ENCODE data around the gene MYF6. TPM values are rescaled to one million over a fixed set of nuclear protein-coding genes. Genes with fewer than 3 reads are reported as not detected.

The MYF6 gene
- total RNA-seq, 1 experiment from 2014 or later: not detected

DNA sequence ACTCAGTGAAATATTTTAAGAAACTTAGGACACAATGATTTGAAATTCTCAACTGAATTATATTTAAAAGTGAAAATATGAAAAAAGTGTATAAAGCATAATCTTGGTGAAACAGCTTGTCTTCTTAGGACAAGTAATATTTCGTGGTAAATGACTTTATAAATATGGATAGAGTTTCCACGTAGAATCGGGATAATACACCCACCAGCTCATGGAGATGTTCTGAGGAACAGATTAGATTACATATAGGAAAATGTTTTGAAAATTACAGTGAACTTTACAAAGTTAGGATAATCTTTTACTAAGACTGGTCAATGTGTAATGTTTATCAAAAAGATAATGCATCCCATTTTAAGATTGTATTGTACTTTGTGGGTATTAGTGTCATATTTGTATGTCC lies 25.6 kb upstream of the MYF6 start:
- no TSS peak for BruUV-seq (replicated peaks)
- Histone ChIP-seq H3K36me3 (ENCODE audit: insufficient read depth, low read length, poor library complexity, severe bottlenecking) (no peaks in the 10 kb centered on the region), H3K9me3 (ENCODE audit: low read depth, low read length, poor library complexity, severe bottlenecking) (no peaks in the 10 kb centered on the region), H3K27me3 (replicated peaks; ENCODE audit: insufficient read depth, low read depth, low read length, poor library complexity) (no peaks in the 10 kb centered on the region), H3K27ac (ENCODE audit: low read depth, low read length, poor library complexity, severe bottlenecking) (no peak overlapping the region), H3K4me1 (ENCODE audit: insufficient read depth, low read length, poor library complexity, severe bottlenecking) (no peaks in the 10 kb centered on the region), H3K4me3 (ENCODE audit: low read depth, low read length, poor library complexity, severe bottlenecking) (no peak overlapping the region)
- DNase-seq (ENCODE audit: low spot score): no peak
- intact Hi-C loops (cut with micrococcal nuclease; ENCODE audit: unreplicated experiment): no loop called here
- ChIA-PET CTCF (no interaction called here), POLR2A (ENCODE audit: low non-redundant PET) (no interaction called here)
- no peak for TF ChIP-seq EZH2 (IDR thresholded peaks at IDR 0.05; ENCODE audit: borderline replicate concordance, low read depth, low read length, poor library complexity, severe bottlenecking)
- TF ChIP-seq, protein P1, sequence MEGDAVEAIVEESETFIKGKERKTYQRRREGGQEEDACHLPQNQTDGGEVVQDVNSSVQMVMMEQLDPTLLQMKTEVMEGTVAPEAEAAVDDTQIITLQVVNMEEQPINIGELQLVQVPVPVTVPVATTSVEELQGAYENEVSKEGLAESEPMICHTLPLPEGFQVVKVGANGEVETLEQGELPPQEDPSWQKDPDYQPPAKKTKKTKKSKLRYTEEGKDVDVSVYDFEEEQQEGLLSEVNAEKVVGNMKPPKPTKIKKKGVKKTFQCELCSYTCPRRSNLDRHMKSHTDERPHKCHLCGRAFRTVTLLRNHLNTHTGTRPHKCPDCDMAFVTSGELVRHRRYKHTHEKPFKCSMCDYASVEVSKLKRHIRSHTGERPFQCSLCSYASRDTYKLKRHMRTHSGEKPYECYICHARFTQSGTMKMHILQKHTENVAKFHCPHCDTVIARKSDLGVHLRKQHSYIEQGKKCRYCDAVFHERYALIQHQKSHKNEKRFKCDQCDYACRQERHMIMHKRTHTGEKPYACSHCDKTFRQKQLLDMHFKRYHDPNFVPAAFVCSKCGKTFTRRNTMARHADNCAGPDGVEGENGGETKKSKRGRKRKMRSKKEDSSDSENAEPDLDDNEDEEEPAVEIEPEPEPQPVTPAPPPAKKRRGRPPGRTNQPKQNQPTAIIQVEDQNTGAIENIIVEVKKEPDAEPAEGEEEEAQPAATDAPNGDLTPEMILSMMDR (conservative IDR thresholded peaks at IDR 0.05; ENCODE audit: low read depth, low read length): no peak

DNA sequence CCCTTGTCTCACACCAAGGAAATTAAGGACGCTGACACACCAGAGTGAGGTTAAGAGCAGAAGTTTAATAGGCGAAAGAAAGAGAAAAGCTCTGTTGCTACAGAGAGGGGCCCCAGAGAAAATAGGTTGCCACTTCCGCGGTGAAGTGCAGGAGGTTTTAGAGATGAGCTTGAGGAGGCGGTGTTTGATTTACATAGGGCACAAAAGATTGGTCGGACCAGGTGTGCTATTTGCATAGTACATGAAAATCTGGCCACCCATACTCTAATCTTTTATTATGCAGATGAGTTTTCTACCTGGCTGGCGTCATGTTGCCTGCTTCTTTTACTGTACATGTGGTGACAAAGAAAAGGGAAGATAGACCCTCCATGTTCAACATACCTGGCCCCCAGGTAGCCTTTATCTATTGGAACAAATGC lies 23.3 kb upstream of the MYF6 start:
- BruUV-seq (replicated peaks): no TSS peak
- DNase-seq (ENCODE audit: low spot score): no peak
- Histone ChIP-seq H3K36me3 (ENCODE audit: insufficient read depth, low read length, poor library complexity, severe bottlenecking) (no peaks in the 10 kb centered on the region), H3K27me3 (replicated peaks; ENCODE audit: insufficient read depth, low read depth, low read length, poor library complexity) (no peaks in the 10 kb centered on the region), H3K4me3 (ENCODE audit: low read depth, low read length, poor library complexity, severe bottlenecking) (no peak overlapping the region), H3K27ac (ENCODE audit: low read depth, low read length, poor library complexity, severe bottlenecking) (no peak overlapping the region), H3K9me3 (ENCODE audit: low read depth, low read length, poor library complexity, severe bottlenecking) (no peaks in the 10 kb centered on the region), H3K4me1 (ENCODE audit: insufficient read depth, low read length, poor library complexity, severe bottlenecking) (no peaks in the 10 kb centered on the region)
- TF ChIP-seq, protein P1 (conservative IDR thresholded peaks at IDR 0.05; ENCODE audit: low read depth, low read length): no peak
- TF ChIP-seq EZH2 (IDR thresholded peaks at IDR 0.05; ENCODE audit: borderline replicate concordance, low read depth, low read length, poor library complexity, severe bottlenecking): no peak
- intact Hi-C loops (cut with micrococcal nuclease; ENCODE audit: unreplicated experiment): no loop called here
- ChIA-PET POLR2A (ENCODE audit: low non-redundant PET) (no interaction called here), CTCF (no interaction called here)

DNA sequence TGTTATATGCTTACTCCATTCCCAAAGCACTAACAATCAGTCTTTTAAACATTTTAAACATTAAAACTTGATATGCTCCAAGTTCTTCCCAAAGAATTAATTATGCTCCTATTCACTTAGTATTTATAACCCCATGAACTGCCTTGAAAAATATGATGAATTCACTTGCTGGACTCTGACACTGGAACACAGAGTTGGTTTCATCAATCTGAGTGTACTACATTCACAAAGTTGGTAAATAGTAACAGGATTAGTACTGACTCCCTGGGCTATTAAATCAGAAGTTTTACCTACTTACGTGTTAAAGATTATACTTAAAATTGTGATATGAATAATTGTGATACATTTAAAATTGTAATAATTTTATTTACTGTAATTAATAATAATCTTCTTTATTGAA lies 17.3 kb upstream of the MYF6 start:
- no peaks in the 10 kb centered on the region for H3K36me3 ChIP-seq (ENCODE audit: insufficient read depth, low read length, poor library complexity, severe bottlenecking)
- intact Hi-C loops (cut with micrococcal nuclease; ENCODE audit: unreplicated experiment): no loop called here
- no peaks in the 10 kb centered on the region for H3K27me3 ChIP-seq (replicated peaks; ENCODE audit: insufficient read depth, low read depth, low read length, poor library complexity)
- no peak for TF ChIP-seq EZH2 (IDR thresholded peaks at IDR 0.05; ENCODE audit: borderline replicate concordance, low read depth, low read length, poor library complexity, severe bottlenecking)
- TF ChIP-seq, protein P1 (conservative IDR thresholded peaks at IDR 0.05; ENCODE audit: low read depth, low read length): no peak
- no peaks in the 10 kb centered on the region for H3K4me1 ChIP-seq (ENCODE audit: insufficient read depth, low read length, poor library complexity, severe bottlenecking)
- DNase-seq (ENCODE audit: low spot score): no peak
- ChIA-PET POLR2A (ENCODE audit: low non-redundant PET) (no interaction called here), CTCF (no interaction called here)
- no TSS peak for BruUV-seq (replicated peaks)
- no peak overlapping the region for H3K4me3 ChIP-seq (ENCODE audit: low read depth, low read length, poor library complexity, severe bottlenecking)
- no peaks in the 10 kb centered on the region for H3K9me3 ChIP-seq (ENCODE audit: low read depth, low read length, poor library complexity, severe bottlenecking)
- no peak overlapping the region for H3K27ac ChIP-seq (ENCODE audit: low read depth, low read length, poor library complexity, severe bottlenecking)

Data from A673 (cell line).